Fibroblast of skin of right quadriceps (primary cell): ENCODE data around the gene TRERF1.
"Not testable (repeated sequence)": the region's sequence is repeated elsewhere in the genome, so short reads cannot be mapped to it uniquely, and the experiment has no call there.

Experiments
- DNase-seq: peaks from one replicate; pipeline ENCODE4 v3.0.0-alpha.2; 2013

The TRERF1 gene, protein sequence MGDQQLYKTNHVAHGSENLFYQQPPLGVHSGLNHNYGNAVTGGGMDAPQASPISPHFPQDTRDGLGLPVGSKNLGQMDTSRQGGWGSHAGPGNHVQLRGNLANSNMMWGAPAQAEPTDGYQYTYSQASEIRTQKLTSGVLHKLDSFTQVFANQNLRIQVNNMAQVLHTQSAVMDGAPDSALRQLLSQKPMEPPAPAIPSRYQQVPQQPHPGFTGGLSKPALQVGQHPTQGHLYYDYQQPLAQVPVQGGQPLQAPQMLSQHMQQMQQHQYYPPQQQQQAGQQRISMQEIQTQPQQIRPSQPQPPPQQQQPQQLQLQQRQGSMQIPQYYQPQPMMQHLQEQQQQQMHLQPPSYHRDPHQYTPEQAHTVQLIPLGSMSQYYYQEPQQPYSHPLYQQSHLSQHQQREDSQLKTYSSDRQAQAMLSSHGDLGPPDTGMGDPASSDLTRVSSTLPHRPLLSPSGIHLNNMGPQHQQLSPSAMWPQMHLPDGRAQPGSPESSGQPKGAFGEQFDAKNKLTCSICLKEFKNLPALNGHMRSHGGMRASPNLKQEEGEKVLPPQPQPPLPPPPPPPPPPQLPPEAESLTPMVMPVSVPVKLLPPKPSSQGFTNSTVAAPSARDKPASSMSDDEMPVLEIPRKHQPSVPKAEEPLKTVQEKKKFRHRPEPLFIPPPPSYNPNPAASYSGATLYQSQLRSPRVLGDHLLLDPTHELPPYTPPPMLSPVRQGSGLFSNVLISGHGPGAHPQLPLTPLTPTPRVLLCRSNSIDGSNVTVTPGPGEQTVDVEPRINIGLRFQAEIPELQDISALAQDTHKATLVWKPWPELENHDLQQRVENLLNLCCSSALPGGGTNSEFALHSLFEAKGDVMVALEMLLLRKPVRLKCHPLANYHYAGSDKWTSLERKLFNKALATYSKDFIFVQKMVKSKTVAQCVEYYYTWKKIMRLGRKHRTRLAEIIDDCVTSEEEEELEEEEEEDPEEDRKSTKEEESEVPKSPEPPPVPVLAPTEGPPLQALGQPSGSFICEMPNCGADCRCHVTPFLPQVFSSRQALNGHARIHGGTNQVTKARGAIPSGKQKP (N-terminal part only)

DNA sequence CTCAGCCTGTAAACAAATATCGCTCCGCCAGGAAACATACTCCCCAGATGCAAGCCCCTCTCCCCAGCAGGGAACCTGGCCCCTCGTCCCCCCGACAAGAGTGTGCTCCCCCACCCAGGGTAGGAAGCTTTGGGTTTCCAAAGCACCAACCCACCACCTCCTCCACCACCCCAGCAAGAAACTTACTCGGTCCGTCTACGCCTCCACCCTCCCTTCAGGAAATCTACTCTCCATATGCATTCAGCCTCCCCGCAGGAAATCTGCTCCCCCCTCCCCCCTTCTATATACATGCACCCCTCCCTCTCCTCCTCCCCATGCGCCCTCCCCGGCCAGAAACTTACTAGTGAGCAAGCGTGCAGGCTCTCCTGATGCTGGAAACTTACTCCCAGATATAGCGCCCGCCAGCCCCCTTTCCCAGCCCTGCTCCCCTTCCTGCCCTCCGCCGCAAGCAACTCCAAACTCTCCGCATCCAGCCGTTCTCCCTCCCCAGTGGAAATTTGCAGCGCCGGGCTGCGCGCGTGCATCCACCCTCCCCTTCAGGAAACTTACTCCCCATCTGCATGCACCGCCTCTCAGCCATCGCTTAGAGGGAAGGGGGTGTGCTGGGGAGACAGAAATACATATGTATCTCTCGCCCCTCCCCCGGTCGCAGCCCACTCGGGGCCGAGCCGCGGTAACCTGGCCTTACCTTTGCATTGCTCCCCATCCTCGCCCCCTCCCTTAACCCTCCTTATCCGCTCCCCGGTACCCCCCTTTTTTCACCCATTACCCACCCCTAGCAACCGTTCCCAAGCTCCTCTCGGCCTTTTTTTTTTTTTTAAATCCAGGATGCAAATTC lies at the start of gene TRERF1:
Gene TRERF1 (minus strand): TSS at position 594 of the 838 bp plus-strand sequence. CDS start 182,336 bp downstream, outside the sequence.
- peak; percentile 88 for DNase-seq

DNA sequence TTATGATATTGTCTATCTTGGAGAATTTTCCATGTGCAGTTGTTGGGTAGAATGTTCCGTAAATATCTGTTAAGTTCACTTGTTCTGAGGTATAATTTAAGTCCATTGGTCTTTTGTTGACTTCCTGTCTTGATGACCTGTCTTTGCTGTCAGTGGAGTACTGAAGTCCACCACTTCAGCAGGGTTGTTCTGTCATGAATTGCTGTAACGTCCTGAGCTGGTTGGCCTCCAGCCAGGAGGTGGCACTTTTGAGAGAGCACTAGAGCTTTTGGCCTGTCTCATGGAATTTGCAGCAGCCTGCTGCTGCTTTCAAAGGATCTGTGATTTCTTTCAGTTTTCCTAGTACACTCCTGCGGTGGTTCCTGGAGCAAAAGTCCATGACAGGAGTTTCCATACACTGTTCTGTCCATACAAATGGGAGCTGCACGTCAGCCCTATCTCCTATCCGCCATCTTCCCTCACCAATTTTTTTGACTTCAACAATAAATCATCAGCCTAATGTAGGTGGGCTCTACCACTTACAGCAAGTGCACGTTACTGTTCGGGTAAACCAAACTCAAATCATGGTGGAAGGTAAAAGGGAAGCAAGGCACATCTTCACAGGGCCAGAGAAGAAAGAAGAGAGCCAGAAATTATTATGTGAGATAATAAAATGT lies 46.9 kb upstream of the TRERF1 start:
- no peak for DNase-seq

DNA sequence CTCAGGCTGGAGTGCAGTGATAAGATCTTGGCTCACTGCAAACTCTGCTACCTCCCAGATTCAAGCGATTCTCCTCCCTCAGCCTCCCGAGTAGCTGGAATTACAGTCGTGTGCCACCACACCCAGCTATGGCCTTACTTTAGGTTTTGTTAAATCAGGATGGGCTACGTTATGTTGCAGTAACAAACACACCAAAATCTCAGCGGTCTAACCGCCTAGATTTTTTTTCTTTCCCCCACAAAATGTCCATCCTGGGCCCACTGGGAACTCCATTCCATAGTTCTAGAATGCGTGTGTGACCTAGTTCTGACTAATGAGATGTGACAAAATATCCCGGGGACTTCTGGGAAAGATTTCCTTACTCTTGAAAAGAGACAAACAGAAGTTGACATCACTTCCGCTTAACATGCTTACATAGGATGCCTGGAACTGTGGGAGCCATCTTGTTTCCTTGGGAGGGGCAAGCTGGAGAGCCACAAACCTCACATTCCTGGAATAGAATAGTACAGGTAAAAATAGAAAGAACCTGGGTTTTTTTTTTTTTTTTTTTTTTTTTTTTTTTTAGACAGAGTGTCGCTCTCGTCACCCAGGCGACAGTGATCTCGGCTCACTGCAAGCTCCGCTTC lies 42.3 kb upstream of the TRERF1 start:
- no peak for DNase-seq

DNA sequence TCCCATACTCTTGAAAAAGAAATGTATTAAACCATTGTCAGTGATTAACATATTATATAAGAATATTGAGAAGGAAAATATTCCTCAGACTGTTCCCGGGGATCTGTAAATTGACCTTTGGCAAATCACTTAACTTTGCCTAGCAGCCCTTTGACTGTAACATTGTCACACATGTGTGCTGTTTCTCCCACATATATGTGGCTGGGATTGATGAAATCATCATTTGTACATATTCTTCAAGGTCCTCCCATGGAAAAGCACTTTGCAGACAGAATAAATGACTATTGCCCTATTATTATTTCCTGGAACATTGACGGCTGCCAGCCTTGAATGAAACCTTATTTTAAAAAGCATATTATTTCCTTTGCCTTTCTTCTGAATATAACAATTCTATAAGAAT lies 36.4 kb upstream of the TRERF1 start:
- no peak for DNase-seq

DNA sequence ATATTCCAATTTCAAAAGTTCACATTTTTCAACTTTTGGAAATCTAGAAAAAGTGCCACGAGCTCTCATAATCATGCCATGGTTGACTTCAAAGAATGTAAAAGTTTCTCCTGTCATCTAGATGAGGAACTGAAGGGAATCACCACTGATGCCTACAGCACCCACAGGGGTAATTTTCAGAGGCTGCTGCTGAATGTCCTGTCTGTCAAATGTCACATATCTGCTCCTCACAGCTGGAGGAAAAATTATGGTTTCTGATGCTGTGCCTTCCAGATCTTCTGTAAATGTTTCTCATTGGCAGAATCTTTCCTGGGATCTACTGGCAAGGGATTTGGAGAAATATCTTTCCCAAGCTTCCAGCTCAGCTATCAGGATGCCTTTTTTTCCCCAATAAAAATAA lies 32.5 kb upstream of the TRERF1 start:
- no peak for DNase-seq

DNA sequence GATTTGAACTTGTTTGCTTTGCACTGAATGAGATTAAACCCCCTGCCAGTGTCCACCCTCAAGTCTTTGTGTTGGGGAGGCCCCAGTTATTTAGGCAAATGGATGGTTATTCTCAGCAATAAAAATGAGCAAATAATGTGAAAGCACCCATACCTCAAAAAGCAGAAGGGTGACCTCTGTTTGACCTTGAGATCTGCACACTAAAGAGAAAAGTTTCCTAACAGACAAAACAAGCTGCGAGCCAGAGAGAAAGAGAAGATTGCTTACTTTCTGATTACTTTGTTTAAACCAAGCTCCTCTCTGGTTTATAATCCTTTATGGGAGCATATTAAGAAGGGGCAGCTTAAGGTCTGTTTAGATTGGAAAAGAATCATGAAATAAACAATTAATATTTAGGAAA lies 30.4 kb upstream of the TRERF1 start:
- DNase-seq, result no peak

DNA sequence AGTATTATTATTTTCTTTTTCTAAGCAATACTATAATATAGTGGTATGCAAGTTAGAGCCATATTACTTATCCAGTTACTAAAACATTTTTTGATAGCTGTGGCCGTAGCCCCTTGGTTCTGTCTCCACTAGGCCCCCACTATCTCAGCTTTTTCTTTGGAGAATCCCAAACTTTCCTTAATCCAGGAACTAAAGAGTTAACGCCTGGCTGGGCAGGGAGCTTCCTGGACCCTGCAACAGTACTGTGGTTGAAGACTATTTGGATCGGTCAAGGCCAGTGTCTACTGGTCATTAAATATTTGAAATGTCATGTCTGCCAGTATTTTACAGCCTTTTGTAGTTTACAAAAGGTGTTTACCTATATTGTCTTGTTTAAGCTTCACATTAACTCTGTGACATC lies 20.0 kb upstream of the TRERF1 start:
- DNase-seq, result no peak

DNA sequence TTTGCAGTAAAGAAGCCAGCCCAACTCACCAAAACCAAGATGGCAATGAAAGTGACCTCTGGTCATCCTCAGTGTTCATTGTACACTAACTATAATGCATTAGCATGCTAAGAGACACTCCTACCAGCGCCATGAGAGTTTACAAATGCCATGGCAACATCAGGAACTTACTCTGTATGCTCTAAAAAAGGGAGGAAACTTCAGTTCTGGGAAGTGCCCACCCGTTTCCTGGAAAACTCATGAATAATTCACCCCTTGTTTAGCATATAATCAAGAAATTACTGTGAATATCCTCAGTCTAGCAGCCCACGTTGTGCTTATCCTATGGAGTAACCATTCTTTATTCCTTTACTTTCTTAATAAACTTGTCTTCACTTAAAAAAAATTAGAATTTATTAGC lies 19.4 kb upstream of the TRERF1 start:
- DNase-seq, result no peak

DNA sequence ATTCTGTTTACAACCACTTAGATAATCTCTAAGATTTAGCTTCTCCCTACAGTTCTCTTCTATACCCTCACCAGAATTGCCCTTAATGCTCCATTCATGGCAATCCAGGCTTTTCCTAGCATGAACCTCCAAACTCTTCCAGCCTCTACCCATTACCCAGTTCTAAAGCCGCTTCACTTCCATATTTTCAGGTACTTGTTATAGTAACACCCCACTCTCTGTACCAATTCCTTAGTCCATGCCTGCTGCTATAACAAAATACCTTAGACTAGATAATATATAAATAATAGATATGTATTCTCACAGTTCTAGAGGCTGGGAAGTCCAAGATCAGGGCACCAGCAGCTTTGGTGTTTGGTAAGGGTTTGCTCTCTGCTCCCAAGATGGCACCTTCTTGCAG lies 16.5 kb upstream of the TRERF1 start:
- no peak for DNase-seq

DNA sequence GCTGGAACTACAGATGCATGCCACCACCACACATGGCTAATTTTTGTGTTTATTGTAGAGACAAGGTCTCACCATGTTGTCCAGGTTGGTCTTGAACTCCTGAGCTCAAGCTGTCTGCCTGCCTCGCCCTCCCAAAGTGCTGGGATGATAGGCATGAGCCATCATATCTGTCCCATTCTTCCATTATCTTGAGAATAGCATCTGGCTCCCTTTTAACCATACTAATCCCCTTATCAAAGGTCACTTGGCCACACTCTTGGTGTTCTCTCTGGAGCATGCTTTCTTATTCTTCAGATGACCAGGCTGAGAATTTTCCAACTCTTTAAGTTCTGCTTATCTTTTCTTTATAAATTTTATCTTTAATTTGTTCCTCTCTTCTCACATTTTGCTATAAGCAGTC lies 15.9 kb upstream of the TRERF1 start:
- no peak for DNase-seq

DNA sequence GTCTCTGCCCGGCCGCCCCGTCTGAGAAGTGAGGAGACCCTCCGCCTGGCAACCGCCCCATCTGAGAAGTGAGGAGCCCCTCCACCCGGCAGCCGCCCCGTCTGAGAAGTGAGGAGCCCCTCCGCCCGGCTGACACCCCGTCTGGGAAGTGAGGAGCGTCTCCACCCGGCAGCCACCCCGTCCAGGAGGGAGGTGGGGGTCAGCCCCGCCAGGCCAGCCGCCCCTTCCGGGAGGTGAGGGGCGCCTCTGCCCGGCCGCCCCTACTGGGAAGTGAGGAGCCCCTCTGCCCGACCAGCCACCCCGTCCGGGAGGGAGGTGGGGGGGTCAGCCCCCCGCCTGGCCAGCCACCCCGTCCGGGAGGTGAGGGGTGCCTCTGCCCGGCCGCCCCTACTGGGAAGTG lies 14.7 kb upstream of the TRERF1 start:
- DNase-seq, result not testable (repeated sequence)

DNA sequence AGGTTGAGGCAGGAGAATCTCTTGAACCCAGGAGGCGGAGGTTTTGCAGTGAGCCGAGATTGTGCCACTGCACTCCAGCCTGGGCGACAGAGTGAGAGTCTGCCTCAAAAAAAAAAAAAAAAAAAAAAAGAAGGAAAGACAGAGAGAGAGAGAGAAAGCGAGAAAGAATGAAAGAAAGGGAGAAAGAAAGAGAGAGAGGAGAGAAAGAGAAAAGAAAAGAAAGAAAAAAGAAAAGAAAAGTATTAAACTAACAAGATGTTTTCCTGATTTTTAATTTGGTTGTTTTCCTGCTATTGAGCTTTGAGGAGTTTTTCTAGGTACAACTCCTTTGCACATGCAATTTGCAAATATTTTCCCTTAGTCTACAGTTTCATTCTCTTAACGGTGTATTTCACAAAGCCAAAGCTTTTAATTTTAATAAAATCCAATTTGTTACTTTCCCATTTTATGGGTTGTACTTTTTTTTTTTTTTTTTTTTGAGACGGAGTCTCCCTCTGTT lies 10.8 kb upstream of the TRERF1 start:
- no peak for DNase-seq

DNA sequence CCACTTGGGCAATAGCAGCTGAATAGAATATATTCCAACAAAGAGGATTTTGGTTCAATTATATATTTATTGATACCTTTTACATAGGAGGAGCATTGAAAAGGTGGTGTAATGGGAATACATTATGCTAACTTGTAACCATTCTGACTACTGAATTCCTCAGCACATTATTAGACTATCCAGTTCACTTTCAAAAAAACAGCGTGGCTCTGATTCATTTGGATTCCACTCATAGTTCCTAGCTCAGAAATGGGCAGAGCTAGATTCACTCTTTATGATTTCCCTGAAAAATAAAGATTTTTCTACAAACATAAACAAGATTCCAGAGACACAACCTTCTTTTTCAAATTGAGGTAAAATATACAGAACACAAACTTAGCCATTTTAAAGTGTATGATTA lies 9.2 kb upstream of the TRERF1 start:
- DNase-seq, result peak; percentile 40

DNA sequence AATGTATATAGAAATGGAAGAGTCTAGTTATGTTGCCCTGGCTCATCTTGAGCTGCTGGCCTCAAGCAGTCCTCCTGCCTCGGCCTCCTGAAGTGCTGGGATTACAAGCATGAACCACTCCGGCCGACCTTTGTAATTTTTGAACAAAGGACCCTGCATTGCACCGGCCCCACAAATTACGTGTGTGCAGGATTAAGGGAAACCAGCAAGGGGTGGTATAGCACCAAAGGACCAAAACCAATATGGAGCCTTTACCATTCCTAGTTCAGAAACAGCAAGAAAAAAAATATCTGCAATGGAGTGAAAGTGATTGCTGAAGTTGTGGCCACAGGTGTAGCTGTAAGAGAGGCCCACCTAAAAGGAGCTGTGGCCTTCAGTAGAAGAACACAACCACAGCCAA lies 8.2 kb upstream of the TRERF1 start:
- no peak for DNase-seq

DNA sequence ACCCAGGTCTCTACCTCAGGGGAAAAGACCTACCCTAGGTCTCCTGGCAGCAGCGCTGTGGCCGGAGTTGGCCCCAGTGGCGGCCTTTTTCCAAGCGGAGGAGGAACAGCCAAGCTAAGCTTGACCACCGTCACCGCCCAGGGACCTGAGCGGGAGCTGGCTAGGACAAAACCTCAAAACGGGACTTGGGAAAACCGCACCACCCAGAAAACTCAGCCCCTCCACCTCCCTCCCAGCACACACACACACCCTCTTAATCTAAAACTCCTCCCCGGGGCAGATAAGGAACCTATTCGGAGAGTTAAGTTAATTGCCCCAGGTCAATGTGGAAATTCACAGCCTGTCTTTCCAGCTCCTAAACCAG lies 2.7 kb upstream of the TRERF1 start:
- no peak for DNase-seq

DNA sequence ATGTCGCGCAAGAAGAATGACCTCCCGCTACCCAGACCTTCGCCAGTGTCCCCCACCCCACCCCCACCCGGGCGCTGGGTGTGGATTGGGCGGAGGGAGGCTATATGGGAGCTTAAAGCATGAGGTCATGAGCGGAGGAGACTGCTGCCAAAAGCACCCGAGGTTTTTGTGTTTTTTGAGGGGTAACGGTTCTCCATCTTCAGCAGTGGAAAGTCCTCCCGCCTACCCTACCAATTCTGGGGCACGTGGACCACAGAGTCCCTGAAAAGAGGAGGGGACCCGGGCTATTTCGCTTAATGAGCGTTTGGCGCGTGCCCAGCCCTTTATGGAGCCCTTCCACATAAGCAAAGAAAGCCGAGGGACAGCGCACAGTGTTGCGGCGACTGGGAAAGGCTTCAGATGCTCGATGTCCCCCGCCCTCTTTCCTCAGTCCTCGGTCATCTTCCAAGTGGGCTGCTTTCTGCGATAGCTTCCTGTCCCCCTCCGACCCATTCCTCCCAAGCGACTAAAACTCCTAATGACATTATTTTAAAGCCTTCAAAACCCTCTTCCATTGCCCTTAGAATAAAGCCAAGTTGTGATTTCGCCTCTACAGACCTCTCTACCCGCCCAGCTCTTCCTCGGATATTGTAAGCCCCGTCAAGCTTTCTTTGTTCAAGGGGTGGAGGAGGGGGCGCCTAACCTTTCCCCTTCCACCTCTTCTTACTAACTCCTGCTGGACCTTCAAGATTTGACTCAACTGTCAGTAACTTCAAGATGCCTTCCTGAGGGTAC lies 2.1 kb upstream of the TRERF1 start:
- DNase-seq, result peak; percentile 63

DNA sequence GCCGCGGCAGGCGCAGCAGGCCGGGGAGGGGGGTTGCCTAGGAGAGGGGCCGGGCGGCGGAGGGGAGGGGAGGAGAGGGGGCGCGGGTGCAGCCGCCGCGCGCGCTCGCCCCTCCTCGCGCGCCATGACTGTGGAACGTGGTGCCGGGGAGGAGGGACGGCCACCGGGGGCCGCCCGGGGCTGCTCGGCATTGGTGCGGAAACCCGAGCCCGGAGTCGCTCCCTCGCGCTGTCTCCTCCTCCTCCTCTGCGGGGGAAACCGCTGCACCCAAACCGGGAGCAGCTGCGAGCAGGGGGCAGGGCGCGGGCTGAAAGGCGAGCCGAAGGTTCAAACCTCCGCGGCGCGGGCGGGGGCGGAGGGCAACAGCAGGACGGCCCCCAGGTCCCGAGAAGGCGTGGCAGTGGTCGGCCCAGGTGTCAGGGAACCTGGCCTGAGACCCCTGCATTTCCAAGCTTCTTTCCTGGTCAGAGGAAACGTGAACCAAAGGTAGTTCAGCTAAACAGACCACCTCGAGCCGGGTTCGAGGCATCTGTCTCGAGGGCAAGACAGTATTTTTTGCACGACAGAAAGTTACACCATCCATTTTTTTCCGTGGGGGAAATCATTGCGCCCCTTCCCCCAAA lies 1.4 kb upstream of the TRERF1 start:
- DNase-seq, result peak; percentile 94

DNA sequence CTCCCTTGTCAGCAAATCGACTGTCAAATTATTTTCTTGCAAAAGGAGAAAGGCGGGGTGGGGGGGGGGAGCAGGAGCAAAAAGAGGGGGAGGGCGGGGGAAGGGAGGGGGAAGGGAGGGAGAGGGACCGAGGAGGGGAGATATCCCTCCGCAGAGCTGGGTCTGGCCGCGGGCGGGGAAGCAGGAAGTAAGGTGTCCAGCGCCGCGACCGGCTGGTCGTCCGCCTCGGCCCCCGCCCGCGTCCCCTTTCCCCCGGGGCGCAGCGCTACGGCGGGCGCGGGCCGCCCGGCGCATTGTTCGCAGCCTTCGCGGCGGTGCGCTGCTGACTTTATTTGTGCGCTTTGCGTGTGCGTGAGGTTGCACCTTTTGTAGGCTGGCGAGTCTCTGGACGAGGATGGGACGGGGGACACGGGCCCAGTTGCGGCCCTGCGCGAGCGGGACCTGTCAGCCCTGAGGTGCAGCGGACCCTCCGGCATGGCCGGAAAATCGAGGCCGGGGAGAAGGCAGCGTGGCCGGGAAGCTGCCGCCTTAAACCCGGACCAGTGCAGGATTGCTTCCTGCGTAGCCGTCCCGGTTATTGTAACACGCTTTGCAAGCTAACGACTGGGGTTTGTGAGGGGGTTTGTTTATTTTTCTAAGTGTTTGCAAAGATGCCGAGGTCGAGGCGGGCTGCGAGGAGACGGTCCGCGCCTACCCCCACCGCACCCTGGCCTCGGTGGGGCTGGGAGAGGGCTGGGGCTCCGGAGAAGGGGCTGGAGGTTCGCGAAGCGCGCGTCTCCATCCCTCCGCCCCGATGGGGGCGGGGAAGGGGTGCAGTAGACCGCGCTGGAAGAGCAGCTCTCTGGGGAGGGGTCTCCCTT lies 675 bp upstream of the TRERF1 start:
- DNase-seq, result peak; percentile 87
